Spleen (tissue), 7 donors: ENCODE results near the gene TLR9.

ENCODE experiments used
- CTCF ChIP-seq, 11 experiments: fragments of 200-600 bp in 7 of 11; fragments of 450-650 bp in 4 of 11; sonication (generic) in 4 of 11; IDR thresholded peaks in 8 of 11; conservative IDR thresholded peaks in 3 of 11; 1 replicate in 7 of 11; 2 replicates in 4 of 11; pipeline versions ENCODE4 v1.4.0 to v1.8.0; 2016 to 2021; ENCODE audit warnings: antibody characterized with exemption in 11 of 11, inconsistent platforms in 4 of 11, mild to moderate bottlenecking in 1 of 11
- POLR2A ChIP-seq, 3 donors: fragments of 450-650 bp; IDR thresholded peaks; one replicate each; pipeline ENCODE4 v1.5.1; 2017; ENCODE audit warnings: antibody characterized with exemption in 3 of 3, mild to moderate bottlenecking in 1 of 3
- POLR2AphosphoS5 ChIP-seq, 3 donors: sonication (generic); formaldehyde crosslinking; IDR thresholded peaks; one replicate each; pipeline ENCODE4 v1.5.1; 2017; ENCODE audit warnings: antibody characterized with exemption in 3 of 3
- donor health status: DM: no; HTN: no; CAD: no; lungs with moderate emphysema.
- donor health status: DM: no; HTN: no; CAD: no.
- donor health status: DM: no; HTN: no; CAD: no.

DNA sequence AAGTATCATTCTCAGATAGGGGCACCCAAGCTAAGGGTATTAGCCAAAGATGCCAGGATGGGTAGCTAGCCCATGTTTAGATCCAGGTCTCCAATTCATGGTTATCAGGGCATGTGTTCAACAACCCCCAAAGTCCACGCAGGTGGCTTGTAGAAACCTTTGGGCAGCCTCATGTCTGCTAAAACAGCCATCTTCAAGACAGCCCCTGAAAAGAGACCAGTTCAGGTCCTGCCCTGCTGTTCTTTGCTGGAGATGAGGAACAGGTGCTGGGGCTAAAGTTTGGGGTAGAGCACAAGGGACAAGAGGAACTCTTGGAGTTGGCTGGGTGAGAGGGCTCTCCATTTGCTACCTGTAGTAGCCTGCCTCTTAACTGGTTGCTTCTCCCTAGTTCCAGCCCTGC, 24.7 kb upstream of the TLR9 start:
- TF ChIP-seq CTCF (IDR thresholded peaks at IDR 0.05 in 8 of 11, conservative IDR thresholded peaks at IDR 0.05 in 3 of 11) (no peak), POLR2AphosphoS5 (IDR thresholded peaks at IDR 0.05) (no peak), POLR2A (IDR thresholded peaks at IDR 0.05) (no peak)
